Stromal cell of bone marrow (primary cell): ENCODE results near the gene UQCRH.
A peak's percentile ranks its signal among the peaks of the same experiment; 100 is the strongest.
"Not testable (repeated sequence)": the region's sequence is repeated elsewhere in the genome, so short reads cannot be mapped to it uniquely, and the experiment has no call there.

Experiments used
- DNase-seq: peaks from one replicate; pipeline ENCODE4 v3.0.0-alpha.2; 2012; ENCODE audit warnings: low read depth

UQCRH gene

GRCh38 chr1:46334030-46334384, 30.5 kb downstream of the UQCRH start:
- no peak for DNase-seq

DNA sequence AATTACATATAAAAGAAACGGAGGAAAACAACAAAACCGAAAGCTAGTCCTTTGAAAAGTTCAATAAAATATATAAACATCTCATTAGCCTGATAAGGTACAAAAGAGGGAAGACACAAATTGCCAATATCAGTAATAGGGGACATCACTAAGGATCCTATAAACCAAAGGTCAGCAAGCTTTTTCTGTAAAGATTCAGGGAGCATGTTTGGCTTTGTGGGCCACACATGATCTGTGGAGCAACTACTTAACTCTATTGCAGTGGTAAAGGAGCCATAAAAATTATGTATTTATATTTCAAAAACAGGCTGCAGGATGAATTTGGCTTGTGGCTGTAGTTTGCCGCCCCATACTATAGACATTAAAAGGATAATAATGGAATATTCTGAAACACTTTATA, 31.6 kb downstream of the UQCRH start:
- no peak for DNase-seq

DNA sequence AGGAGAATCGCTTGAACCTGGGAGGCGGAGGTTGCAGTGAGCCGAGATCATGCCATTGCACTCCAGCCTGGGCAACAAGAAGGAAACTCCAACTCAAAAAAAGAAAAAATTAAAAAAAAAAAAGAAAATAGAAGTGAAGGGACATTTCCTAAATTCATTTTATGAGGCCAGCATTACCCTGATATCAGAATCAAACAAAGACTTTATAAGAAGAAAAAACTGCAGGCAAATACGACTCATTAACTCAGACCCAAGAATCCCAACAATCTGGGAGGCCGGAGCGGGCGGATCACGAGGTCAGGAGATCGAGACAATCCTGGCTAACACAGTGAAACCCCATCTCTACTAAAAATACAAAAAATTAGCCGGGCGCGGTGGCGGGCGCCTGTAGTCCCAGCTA, 33.9 kb downstream of the UQCRH start:
- DNase-seq, result not testable (repeated sequence)

- peak; percentile 95 for DNase-seq
These were observed 37.1 kb downstream of the UQCRH start, which contains the start of gene NSUN4 for GRCh38 chr1:46340404-46341221. Gene NSUN4 (plus strand): TSS chr1:46340807. CDS start chr1:46340827, 20 bp downstream.

DNA sequence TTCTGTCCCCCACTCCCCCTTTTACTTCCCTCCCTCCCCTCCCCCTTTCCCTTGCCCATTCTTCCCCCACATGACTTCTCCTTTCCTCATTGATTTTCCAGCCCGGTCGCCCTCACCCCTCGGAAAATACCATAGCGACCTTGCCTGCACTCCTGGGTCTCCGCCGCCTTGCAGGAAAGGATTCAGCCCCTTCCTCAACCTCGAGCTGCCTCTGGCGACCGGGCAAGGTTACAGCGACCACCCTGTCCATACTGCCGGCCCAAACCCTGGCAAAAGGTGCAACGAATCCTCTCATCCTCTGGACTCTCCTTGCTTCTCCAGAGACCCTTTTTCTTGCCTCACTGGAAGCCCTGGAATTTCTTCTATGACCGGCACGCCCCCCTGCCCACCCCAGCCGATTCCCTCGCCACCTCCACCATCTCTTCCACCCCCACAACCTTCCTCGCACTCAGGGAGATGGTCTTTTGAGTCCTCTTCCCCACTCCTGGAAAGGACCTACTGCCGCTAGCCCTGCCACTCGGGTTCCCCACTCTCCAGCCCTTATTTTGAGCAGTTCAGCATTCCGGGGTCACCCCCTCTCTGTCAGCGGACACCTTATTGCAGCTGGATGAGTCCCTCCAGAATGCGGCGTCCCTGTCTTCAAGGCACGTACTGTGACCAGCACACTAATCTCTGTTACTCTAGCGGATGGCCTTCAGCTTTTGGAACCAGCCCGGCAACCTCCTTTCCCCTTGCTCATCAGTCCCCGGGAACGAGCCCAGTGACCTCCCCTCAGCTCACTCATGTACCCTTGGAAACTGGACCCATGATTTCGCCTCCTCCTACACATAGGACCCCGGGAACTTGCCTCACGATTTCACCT, 38.0 kb downstream of the UQCRH start:
- DNase-seq, result no peak

DNA sequence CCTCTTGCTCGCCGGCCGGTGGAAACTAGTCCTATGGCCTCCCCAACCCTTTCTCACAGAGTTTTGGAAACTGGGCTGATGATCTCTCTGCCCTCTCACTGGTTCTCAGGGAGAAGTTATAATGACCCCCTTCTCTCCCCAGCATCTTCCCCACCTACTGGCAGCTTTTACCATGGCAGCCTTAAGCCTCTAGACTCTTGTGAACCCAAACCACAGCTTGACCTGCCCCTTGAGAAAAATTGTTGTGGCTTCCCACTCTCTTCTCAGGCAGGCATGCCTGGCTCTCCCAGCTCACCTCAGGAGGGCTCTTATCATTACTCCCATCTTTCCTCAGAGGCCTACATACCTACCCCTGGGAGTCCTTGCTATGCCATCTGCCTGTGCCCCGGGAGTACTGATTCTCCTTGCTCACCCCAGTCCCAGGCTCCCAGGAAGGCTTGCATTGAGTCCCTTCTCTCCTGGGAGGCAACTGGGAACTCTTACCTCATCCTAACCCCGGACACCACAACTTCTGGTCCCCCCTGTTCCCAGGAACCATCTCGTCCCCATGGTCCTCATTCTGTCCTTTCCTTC, 38.7 kb downstream of the UQCRH start:
- peak; percentile 10 for DNase-seq

GRCh38 chr1:46342677-46343350, 39.3 kb downstream of the UQCRH start:
- DNase-seq, result no peak

DNA sequence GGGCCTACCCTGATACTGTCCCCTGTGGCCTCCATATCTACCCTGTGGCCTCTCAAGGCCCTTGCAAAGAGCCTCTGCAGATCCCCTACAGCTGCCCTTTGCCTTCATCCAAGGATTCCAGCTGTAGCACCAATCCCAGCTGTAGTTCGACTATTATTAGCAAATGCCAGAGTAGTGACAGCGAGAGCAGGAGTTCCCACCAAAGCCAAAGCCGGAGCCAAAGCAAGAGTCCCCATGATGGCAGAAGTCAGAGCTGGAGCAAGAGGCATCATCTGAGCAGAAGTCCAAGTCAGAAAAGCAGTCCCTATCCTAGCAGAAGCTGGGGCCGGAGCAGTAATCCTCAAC, 39.8 kb downstream of the UQCRH start:
- no peak for DNase-seq

DNA sequence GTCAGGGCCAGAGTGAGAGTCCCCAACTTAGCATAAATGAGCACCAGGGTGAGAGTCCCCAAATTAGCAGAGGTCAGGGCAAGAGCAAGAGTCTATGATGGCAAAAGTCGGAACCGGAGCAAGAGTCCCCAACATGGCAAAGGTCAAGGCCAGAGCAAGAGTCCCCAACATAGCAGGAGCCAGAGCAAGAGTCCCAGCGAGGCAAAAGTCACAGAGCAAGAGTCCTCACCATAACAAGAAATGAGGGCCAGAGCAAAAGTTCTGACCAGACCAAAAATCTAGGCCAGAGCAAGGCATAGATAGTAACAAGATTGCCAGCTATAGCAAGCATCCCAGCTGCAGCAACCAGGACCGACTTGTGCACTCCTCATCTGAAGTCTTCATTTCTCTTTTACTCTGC, 40.2 kb downstream of the UQCRH start:
- DNase-seq, result no peak

DNA sequence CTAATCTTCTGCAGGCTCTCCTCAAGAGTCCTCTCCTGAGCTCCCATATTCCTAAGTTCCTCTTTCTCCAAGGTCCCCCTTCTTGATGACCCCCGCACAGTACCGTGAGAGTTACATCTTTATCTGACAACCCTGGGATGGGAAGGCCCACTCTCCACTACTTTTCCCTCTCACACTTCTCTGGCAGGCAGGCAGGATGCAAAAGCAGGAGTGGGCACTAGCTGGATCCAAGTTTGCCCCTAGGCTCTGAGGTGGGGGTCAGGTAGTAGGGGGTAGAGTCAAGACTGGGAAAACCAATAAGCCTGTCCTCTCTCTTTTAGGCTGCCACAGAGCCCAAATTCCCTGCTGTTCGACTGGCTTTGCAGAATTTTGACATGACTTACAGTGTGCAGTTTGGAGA, 41.0 kb downstream of the UQCRH start:
- no peak for DNase-seq

GRCh38 chr1:46345281-46345680, 41.8 kb downstream of the UQCRH start:
- no peak for DNase-seq

DNA sequence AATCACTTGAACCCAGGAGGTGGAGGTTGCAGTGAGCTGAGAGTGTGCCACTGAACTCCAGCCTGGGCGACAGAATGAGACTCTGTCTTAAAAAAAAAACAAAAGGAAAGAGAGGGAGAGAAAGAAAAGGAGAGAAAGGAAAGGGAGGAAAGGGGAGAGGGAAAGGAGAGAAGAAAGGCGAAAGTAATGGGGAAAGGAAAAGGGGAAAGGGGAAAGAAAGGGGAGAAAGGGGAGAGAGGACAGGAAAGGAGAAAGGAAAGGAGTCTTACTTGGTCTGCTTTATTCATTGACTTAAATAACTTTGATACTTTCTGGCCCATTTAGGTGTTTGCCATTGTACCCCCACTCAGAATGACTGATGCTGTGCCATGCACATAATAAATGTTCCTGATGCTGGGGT, 48.9 kb downstream of the UQCRH start:
- DNase-seq, result no peak

DNA sequence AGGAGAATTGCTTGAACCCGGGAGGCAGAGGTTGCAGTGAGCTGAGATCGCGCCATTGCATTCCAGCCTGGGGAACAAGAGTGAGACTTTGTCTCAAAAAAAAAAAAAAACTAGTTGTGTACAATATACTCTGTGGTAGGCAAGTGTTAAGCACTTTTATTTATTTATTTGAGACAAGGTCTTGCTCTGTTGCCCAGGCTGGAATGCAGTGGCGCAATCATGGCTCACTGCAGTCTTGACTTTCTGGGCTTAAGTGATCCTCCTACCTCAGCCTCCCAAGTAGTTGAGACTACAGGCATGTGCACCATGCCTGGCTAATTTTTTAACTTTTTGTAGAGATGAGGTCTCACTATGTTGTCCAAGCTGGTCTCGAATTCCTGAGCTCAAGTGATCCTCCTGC, 52.4 kb downstream of the UQCRH start:
- DNase-seq, result not testable (repeated sequence)

GRCh38 chr1:46362158-46362557, 58.7 kb downstream of the UQCRH start:
- no peak for DNase-seq

- DNase-seq, result no peak
These were observed 59.6 kb downstream of the UQCRH start for GRCh38 chr1:46363121-46363520.

DNA sequence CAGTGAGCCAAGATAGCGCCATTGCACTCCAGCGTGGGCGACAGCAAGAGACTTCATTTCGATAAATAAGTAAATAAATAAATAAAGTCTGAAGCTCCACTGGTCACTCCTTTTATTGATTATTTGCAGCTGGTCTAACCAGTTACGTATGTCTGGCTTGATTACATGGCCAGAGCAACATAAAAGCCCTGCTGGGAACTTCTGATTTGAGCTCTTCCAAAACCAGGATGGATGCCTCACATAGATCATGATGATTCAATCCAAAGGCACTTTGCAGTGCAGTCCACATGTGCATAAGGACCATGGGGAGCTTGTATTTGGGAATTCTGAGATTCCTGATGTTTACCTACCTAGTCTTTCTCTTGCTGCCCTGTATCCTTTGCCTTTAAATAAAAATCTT, 61.1 kb downstream of the UQCRH start:
- DNase-seq, result no peak

- not testable (repeated sequence) for DNase-seq
These were observed 62.3 kb downstream of the UQCRH start for GRCh38 chr1:46365796-46366195.
